SIG-M5 (cell line): ENCODE results near the gene CYP4F22.
"Not testable (repeated sequence)": the region's sequence is repeated elsewhere in the genome, so short reads cannot be mapped to it uniquely, and the experiment has no call there.

Experiments used
- DNase-seq: peaks from one replicate; lab custom pipeline; 2025; lab: John Stamatoyannopoulos, UW

Gene CYP4F22

GRCh38 chr19:15575406-15575805, 67.1 kb downstream of the CYP4F22 start:
- no peak for DNase-seq

GRCh38 chr19:15576526-15577156, 68.3 kb downstream of the CYP4F22 start:
- no peak for DNase-seq

GRCh38 chr19:15577184-15577771, 69.0 kb downstream of the CYP4F22 start:
- DNase-seq, result no peak

GRCh38 chr19:15583346-15583745, 75.0 kb downstream of the CYP4F22 start:
- no peak for DNase-seq

- no peak for DNase-seq
Observed at GRCh38 chr19:15584095-15584494, 75.8 kb downstream of the CYP4F22 start.

- no peak for DNase-seq
Observed at GRCh38 chr19:15584541-15585115, 76.3 kb downstream of the CYP4F22 start.

- no peak for DNase-seq
Observed at GRCh38 chr19:15587663-15588062, 79.3 kb downstream of the CYP4F22 start.

- no peak for DNase-seq
Observed at GRCh38 chr19:15588265-15588664, 79.9 kb downstream of the CYP4F22 start.

GRCh38 chr19:15589760-15590451, 81.6 kb downstream of the CYP4F22 start:
- DNase-seq, result no peak

- no peak for DNase-seq
Observed at GRCh38 chr19:15591796-15592195, 83.5 kb downstream of the CYP4F22 start.

GRCh38 chr19:15592506-15592905, 84.2 kb downstream of the CYP4F22 start:
- not testable (repeated sequence) for DNase-seq

GRCh38 chr19:15593766-15594165, 85.4 kb downstream of the CYP4F22 start:
- not testable (repeated sequence) for DNase-seq

GRCh38 chr19:15595069-15595468, 86.7 kb downstream of the CYP4F22 start:
- no peak for DNase-seq
